Calu3 (cell line): ENCODE measurements around the gene GPR107. TPM values are rescaled to one million over a fixed set of nuclear protein-coding genes. Genes with fewer than 3 reads are reported as not detected.

Source experiments
- BruUV-seq: library from RNA; stranded (reverse); fragments of 400-500 nt; replicated peaks from 2 replicates; lab custom pipeline; 2021; lab: Mats Ljungman, UMichigan
- CTCF ChIA-PET: fragments of 300-600 bp; sonication (Branson Sonifier 250); formaldehyde crosslinking; loops from one replicate; lab custom pipeline; 2022; ENCODE audit warnings: antibody characterized with exemption; lab: Charles Lee
- DNase-seq: peaks from one replicate; pipeline ENCODE4 v3.0.0; 2022
- H3K27ac Mint-ChIP-seq: one replicate; pipeline ENCODE4 v1.8.0; 2022; ENCODE audit warnings: mixed read lengths; ENCODE audit not compliant: unreplicated experiment
- H3K27me3 Mint-ChIP-seq: one replicate; pipeline ENCODE4 v1.8.0; 2022; ENCODE audit warnings: mixed read lengths; ENCODE audit not compliant: unreplicated experiment
- H3K36me3 Mint-ChIP-seq: one replicate; pipeline ENCODE4 v1.8.0; 2022; ENCODE audit warnings: mild to moderate bottlenecking, moderate library complexity, mixed read lengths; ENCODE audit not compliant: insufficient read depth, unreplicated experiment
- H3K4me1 Mint-ChIP-seq: one replicate; pipeline ENCODE4 v1.8.0; 2022; ENCODE audit warnings: mild to moderate bottlenecking, low read depth, mixed read lengths; ENCODE audit not compliant: unreplicated experiment
- H3K4me3 Mint-ChIP-seq: one replicate; pipeline ENCODE4 v1.8.0; 2022; ENCODE audit warnings: mild to moderate bottlenecking, low read depth, moderate library complexity, mixed read lengths; ENCODE audit not compliant: unreplicated experiment
- H3K9me3 Mint-ChIP-seq: one replicate; pipeline ENCODE4 v1.8.0; 2022; ENCODE audit warnings: low read depth, mixed read lengths; ENCODE audit not compliant: unreplicated experiment
- CTCF ChIP-seq: fragments of 200-600 bp; IDR thresholded peaks from one replicate; pipeline ENCODE4 v1.8.0; 2022; ENCODE audit warnings: antibody characterized with exemption; ENCODE audit not compliant: unreplicated experiment
- intact Hi-C: fragments of 100-400 bp; cut with micrococcal nuclease; formaldehyde crosslinking; loops from one replicate; pipeline ENCODE4 v1.10.0; 2022; ENCODE audit not compliant: unreplicated experiment
- total RNA-seq: library from RNA; stranded (reverse); gene quantifications from 2 replicates; pipeline ENCODE4 v1.2.3, GENCODE V29; 2022

Gene GPR107
- total RNA-seq, 1 experiment from 2014 or later: 43.4 TPM

GRCh38 chr9:130023144-130023787 is 30.4 kb upstream of the GPR107 start:
- BruUV-seq: no TSS peak
- intact Hi-C loops: no loop called here
- Mint-ChIP-seq H3K4me3 (no peak overlapping the region), H3K27me3 (no peaks in the 10 kb centered on the region), H3K36me3 (no peaks in the 10 kb centered on the region), H3K9me3 (no peaks in the 10 kb centered on the region), H3K27ac (no peak overlapping the region), H3K4me1 (no peaks in the 10 kb centered on the region)
- DNase-seq: no peak
- CTCF ChIA-PET: no interaction called here
- no peak for TF ChIP-seq CTCF

GRCh38 chr9:130023994-130024596 is 29.6 kb upstream of the GPR107 start:
- CTCF ChIA-PET: no interaction called here
- TF ChIP-seq CTCF: no peak
- H3K4me3 Mint-ChIP-seq: no peak overlapping the region
- no peaks in the 10 kb centered on the region for H3K27me3 Mint-ChIP-seq
- intact Hi-C loops: no loop called here
- H3K9me3 Mint-ChIP-seq: no peaks in the 10 kb centered on the region
- no peaks in the 10 kb centered on the region for H3K4me1 Mint-ChIP-seq
- BruUV-seq: no TSS peak
- no peaks in the 10 kb centered on the region for H3K36me3 Mint-ChIP-seq
- H3K27ac Mint-ChIP-seq: no peak overlapping the region
- no peak for DNase-seq

GRCh38 chr9:130024597-130024994 is 29.1 kb upstream of the GPR107 start:
- Mint-ChIP-seq H3K4me1 (no peaks in the 10 kb centered on the region), H3K9me3 (no peaks in the 10 kb centered on the region), H3K4me3 (no peak overlapping the region), H3K27ac (no peak overlapping the region), H3K36me3 (no peaks in the 10 kb centered on the region), H3K27me3 (no peaks in the 10 kb centered on the region)
- CTCF ChIA-PET: no interaction called here
- intact Hi-C loops: no loop called here
- no peak for TF ChIP-seq CTCF
- no peak for DNase-seq
- BruUV-seq: no TSS peak

- no peak for TF ChIP-seq CTCF
- Mint-ChIP-seq H3K36me3 (no peaks in the 10 kb centered on the region), H3K27ac (no peak overlapping the region), H3K4me1 (no peaks in the 10 kb centered on the region), H3K9me3 (no peaks in the 10 kb centered on the region), H3K4me3 (no peak overlapping the region), H3K27me3 (no peaks in the 10 kb centered on the region)
- DNase-seq: no peak
- BruUV-seq: no TSS peak
- CTCF ChIA-PET: no interaction called here
- intact Hi-C loops: no loop called here
These were observed 26.9 kb upstream of the GPR107 start for GRCh38 chr9:130026583-130027340.
